H9 (cell line): Measurements from ENCODE around the gene ASIC4. TPM values are rescaled to one million over a fixed set of nuclear protein-coding genes. Genes with fewer than 3 reads are reported as not detected.

Source experiments
- DNase-seq: peaks from one replicate; pipeline ENCODE4 v3.0.0-alpha.2; 2017
- H2AFZ ChIP-seq: one replicate; pipeline ENCODE4 v1.6.1; 2013; ENCODE audit warnings: mild to moderate bottlenecking, low read length, control low read depth, moderate library complexity
- H2AK5ac ChIP-seq: 2 replicates; pipeline ENCODE4 v1.6.1; 2013; ENCODE audit warnings: low read length, control low read depth, mixed read lengths; ENCODE audit not compliant: insufficient read length
- H2BK120ac ChIP-seq: one replicate; pipeline ENCODE4 v1.6.1; 2013; ENCODE audit warnings: low read depth, mild to moderate bottlenecking, low read length, control low read depth, inconsistent platforms; ENCODE audit not compliant: poor library complexity, severe bottlenecking
- H2BK12ac ChIP-seq: 2 replicates; pipeline ENCODE4 v1.6.1; 2013; ENCODE audit warnings: low read length, control low read depth, mixed read lengths, low read depth; ENCODE audit not compliant: insufficient read length
- H2BK15ac ChIP-seq: 2 replicates; pipeline ENCODE4 v1.6.1; 2013; ENCODE audit warnings: low read depth, low read length, control low read depth
- H2BK20ac ChIP-seq: one replicate; pipeline ENCODE4 v1.6.1; 2013; ENCODE audit warnings: low read depth, mild to moderate bottlenecking, low read length, control low read depth, inconsistent platforms; ENCODE audit not compliant: poor library complexity, severe bottlenecking
- H2BK5ac ChIP-seq: 2 replicates; pipeline ENCODE4 v1.6.1; 2013; ENCODE audit warnings: low read length, control low read depth, mixed read lengths; ENCODE audit not compliant: insufficient read length
- H3K14ac ChIP-seq: 2 replicates; pipeline ENCODE4 v1.6.1; 2013; ENCODE audit warnings: low read length, control low read depth; ENCODE audit not compliant: insufficient read depth
- H3K18ac ChIP-seq: 2 replicates; pipeline ENCODE4 v1.6.1; 2013; ENCODE audit warnings: low read depth, mild to moderate bottlenecking, mixed read lengths, low read length, control low read depth; ENCODE audit not compliant: insufficient read length
- H3K23ac ChIP-seq: 2 replicates; pipeline ENCODE4 v1.6.1; 2013; ENCODE audit warnings: low read length, control low read depth, mixed read lengths, low read depth; ENCODE audit not compliant: insufficient read length
- H3K23me2 ChIP-seq: 2 replicates; pipeline ENCODE4 v1.6.1; 2013; ENCODE audit warnings: low read depth, mild to moderate bottlenecking, mixed read lengths, low read length, control low read depth; ENCODE audit not compliant: insufficient read length, poor library complexity, severe bottlenecking
- H3K27ac ChIP-seq: 2 replicates; pipeline ENCODE4 v1.5.1; 2013; ENCODE audit warnings: low read length, control low read depth, mixed read lengths, low read depth; ENCODE audit not compliant: insufficient read length
- H3K27me3 ChIP-seq: 2 replicates; pipeline ENCODE4 v1.6.1; 2013; ENCODE audit warnings: low read length, control low read depth, inconsistent platforms; ENCODE audit not compliant: insufficient read depth
- H3K4ac ChIP-seq: 2 replicates; pipeline ENCODE4 v1.6.1; 2013; ENCODE audit warnings: low read depth, mild to moderate bottlenecking, control low read depth, inconsistent platforms, low read length, moderate library complexity
- H3K4me1 ChIP-seq: 2 replicates; pipeline ENCODE4 v1.6.1; 2013; ENCODE audit warnings: low read length, control low read depth, inconsistent platforms; ENCODE audit not compliant: insufficient read depth
- H3K4me2 ChIP-seq: 2 replicates; pipeline ENCODE4 v1.6.1; 2013; ENCODE audit warnings: low read length, control low read depth, mixed read lengths; ENCODE audit not compliant: insufficient read length, insufficient read depth
- H3K56ac ChIP-seq: 2 replicates; pipeline ENCODE4 v1.6.1; 2013; ENCODE audit warnings: low read depth, mild to moderate bottlenecking, mixed read lengths, low read length, control low read depth; ENCODE audit not compliant: insufficient read length
- H3K79me1 ChIP-seq: 2 replicates; pipeline ENCODE4 v1.6.1; 2013; ENCODE audit warnings: low read depth, mild to moderate bottlenecking, moderate library complexity, low read length, control low read depth, inconsistent platforms; ENCODE audit not compliant: insufficient read depth, poor library complexity, severe bottlenecking
- H3K79me2 ChIP-seq: 2 replicates; pipeline ENCODE4 v1.6.1; 2013; ENCODE audit warnings: low read length, control low read depth, inconsistent platforms; ENCODE audit not compliant: insufficient read depth
- H3K9ac ChIP-seq: 2 replicates; pipeline ENCODE4 v1.6.1; 2013; ENCODE audit warnings: low read length, control low read depth, mixed read lengths; ENCODE audit not compliant: insufficient read length; ENCODE audit errors: extremely low read depth
- H3K9me3 ChIP-seq: one replicate; pipeline ENCODE4 v1.6.1; 2013; ENCODE audit warnings: low read depth, low read length, inconsistent platforms; ENCODE audit not compliant: control insufficient read depth
- H3T11ph ChIP-seq: one replicate; pipeline ENCODE4 v1.6.1; 2013; ENCODE audit warnings: mild to moderate bottlenecking, low read length, control low read depth, inconsistent platforms
- H4K20me1 ChIP-seq: one replicate; pipeline ENCODE4 v1.6.1; 2013; ENCODE audit not compliant: control insufficient read depth, insufficient read length, insufficient read depth
- H4K5ac ChIP-seq: 2 replicates; pipeline ENCODE4 v1.6.1; 2013; ENCODE audit warnings: low read depth, mild to moderate bottlenecking, mixed read lengths, low read length, control low read depth; ENCODE audit not compliant: insufficient read length
- H4K8ac ChIP-seq: replicated peaks from 2 replicates; pipeline ENCODE4 v1.6.1; 2013; ENCODE audit warnings: low read length, control low read depth, mixed read lengths, low read depth; ENCODE audit not compliant: insufficient read length
- H4K91ac ChIP-seq: 2 replicates; pipeline ENCODE4 v1.6.1; 2013; ENCODE audit warnings: low read depth, mild to moderate bottlenecking, moderate library complexity, mixed read lengths, low read length, control low read depth; ENCODE audit not compliant: insufficient read length
- H3K27ac Mint-ChIP-seq, 3 experiments: 2 replicates in 2 of 3; 3 replicates in 1 of 3; pipeline ENCODE4 v1.8.0; 2020 to 2021; ENCODE audit warnings: mixed read lengths in 3 of 3, mild to moderate bottlenecking in 1 of 3, moderate library complexity in 1 of 3
- H3K27me3 Mint-ChIP-seq: 2 replicates; pipeline ENCODE4 v1.8.0; 2021; ENCODE audit warnings: low read depth, mild to moderate bottlenecking, moderate library complexity, mixed read lengths
- H3K36me3 Mint-ChIP-seq, 3 experiments: 2 replicates in 2 of 3; 3 replicates in 1 of 3; pipeline ENCODE4 v1.8.0; 2020 to 2021; ENCODE audit warnings: low read depth in 3 of 3, mixed read lengths in 3 of 3; ENCODE audit not compliant: insufficient read depth in 1 of 3
- H3K4me1 Mint-ChIP-seq, 2 experiments: 2 replicates each; pipeline ENCODE4 v1.8.0; 2020; ENCODE audit warnings: mixed read lengths in 2 of 2
- H3K4me3 Mint-ChIP-seq, 2 experiments: 2 replicates in 1 of 2; 3 replicates in 1 of 2; pipeline ENCODE4 v1.8.0; 2020 to 2021; ENCODE audit warnings: mild to moderate bottlenecking in 2 of 2, mixed read lengths in 2 of 2, moderate library complexity in 1 of 2
- H3K9me3 Mint-ChIP-seq, 2 experiments: 2 replicates in 1 of 2; 3 replicates in 1 of 2; pipeline ENCODE4 v1.8.0; 2020; ENCODE audit warnings: mild to moderate bottlenecking in 2 of 2, mixed read lengths in 2 of 2, moderate library complexity in 1 of 2
- WGBS: extraction: QIAGEN DNeasy Blood & Tissue Kit; methylation state at CpG from one replicate; pipeline ENCODE4 v1.1.7; 2013; ENCODE audit warnings: missing lambda C conversion rate, low lambda C conversion rate, mixed read lengths; ENCODE audit not compliant: insufficient read length; ENCODE audit errors: extremely low coverage; 5-methylcytosine and 5-hydroxymethylcytosine counted together
- total RNA-seq: library from RNA; stranded (reverse); gene quantifications from 2 replicates; pipeline ENCODE4 v1.2.1, GENCODE V29; 2021
- TF ChIP-seq, protein P1 (sequence below): fragments of 200-600 bp; sonication (generic); conservative IDR thresholded peaks from 3 replicates; pipeline ENCODE4 v1.8.0; 2021; ENCODE audit warnings: antibody characterized with exemption, mild to moderate bottlenecking

The ASIC4 gene
- total RNA-seq, 1 experiment from 2014 or later = 0.37 TPM

DNA sequence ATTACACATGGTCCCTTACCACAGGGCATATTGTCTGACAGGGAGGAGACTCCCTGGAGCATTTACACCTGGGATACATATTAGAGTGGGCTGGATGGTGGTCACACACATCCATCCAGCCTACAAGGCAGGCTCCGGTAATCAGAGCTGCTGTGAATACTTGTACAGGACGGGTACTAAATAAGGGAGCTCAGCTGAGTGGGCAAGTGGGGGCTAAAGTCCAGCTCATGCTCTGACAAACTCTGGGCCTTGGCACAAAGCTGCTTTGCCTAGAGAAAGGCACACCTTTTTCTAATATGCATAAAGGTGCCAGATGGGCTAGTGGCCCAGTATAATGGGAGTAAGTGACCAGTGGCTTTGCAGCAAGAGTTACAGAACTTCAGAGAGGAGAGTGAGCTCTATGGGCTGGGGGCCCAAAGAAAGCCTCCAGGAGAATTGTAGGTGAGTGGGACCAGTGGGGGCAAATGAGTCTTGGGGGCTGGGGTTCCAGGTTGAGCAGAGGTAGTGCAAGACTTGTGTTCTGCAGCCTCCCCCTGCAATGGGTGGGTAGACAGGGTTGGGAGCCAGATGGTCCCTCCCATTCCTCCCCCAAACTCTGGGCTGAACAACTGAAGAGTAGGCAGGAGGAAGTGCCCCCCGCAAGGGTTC is 31.1 kb downstream of the ASIC4 start:
- H4K20me1 ChIP-seq = no peaks in the 10 kb centered on the region
- H2BK12ac ChIP-seq = no peak overlapping the region
- H3K4me1 ChIP-seq = peaks cover 5% of the 10 kb centered on the region; the same call in 1 of the 2 replicates
- H4K8ac ChIP-seq = no peak overlapping the region
- H3K4me2 ChIP-seq = no peak overlapping the region
- H3K23ac ChIP-seq = no peak overlapping the region
- no peak overlapping the region for H3K4ac ChIP-seq
- Mint-ChIP-seq H3K27ac (peak overlapping the region in 1 of 3 experiments; percentile 16; a peak in 1 of 7 replicates), H3K27me3 (peaks cover 39% of the 10 kb centered on the region), H3K9me3 (peaks cover 0 to 4% of the 10 kb centered on the region in 2 experiments; a peak in 1 of 5 replicates), H3K4me1 (peaks cover 18% of the 10 kb centered on the region in 2 experiments), H3K36me3 (peaks cover 20 to 36% (median 33%) of the 10 kb centered on the region in 3 experiments), H3K4me3 (peak overlapping the region; percentile 87 to 92; a peak in 3 of 5 replicates)
- H3K79me2 ChIP-seq = no peaks in the 10 kb centered on the region
- no peak overlapping the region for H2BK5ac ChIP-seq
- peaks cover 16% of the 10 kb centered on the region for H3K23me2 ChIP-seq
- no peak overlapping the region for H3K18ac ChIP-seq
- peak overlapping the region; percentile 25 for H3K9ac ChIP-seq
- H3K27ac ChIP-seq = no peak overlapping the region
- no peak overlapping the region for H2BK120ac ChIP-seq
- H2AFZ ChIP-seq = no peak overlapping the region
- TF ChIP-seq, protein P1, sequence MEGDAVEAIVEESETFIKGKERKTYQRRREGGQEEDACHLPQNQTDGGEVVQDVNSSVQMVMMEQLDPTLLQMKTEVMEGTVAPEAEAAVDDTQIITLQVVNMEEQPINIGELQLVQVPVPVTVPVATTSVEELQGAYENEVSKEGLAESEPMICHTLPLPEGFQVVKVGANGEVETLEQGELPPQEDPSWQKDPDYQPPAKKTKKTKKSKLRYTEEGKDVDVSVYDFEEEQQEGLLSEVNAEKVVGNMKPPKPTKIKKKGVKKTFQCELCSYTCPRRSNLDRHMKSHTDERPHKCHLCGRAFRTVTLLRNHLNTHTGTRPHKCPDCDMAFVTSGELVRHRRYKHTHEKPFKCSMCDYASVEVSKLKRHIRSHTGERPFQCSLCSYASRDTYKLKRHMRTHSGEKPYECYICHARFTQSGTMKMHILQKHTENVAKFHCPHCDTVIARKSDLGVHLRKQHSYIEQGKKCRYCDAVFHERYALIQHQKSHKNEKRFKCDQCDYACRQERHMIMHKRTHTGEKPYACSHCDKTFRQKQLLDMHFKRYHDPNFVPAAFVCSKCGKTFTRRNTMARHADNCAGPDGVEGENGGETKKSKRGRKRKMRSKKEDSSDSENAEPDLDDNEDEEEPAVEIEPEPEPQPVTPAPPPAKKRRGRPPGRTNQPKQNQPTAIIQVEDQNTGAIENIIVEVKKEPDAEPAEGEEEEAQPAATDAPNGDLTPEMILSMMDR = no peak
- no peaks in the 10 kb centered on the region; the same call in 1 of the 2 replicates for H3K27me3 ChIP-seq
- no peaks in the 10 kb centered on the region for H3K79me1 ChIP-seq
- H3K14ac ChIP-seq = no peak overlapping the region
- H3T11ph ChIP-seq = no peak overlapping the region
- no peak overlapping the region for H2AK5ac ChIP-seq
- no peak overlapping the region for H3K56ac ChIP-seq
- no CpG with 5 or more reads among the region's 3 CpGs for WGBS
- no peak for DNase-seq
- H4K5ac ChIP-seq = no peak overlapping the region
- H3K9me3 ChIP-seq = no peaks in the 10 kb centered on the region
- H2BK20ac ChIP-seq = no peak overlapping the region
- no peak overlapping the region for H4K91ac ChIP-seq
- no peak overlapping the region for H2BK15ac ChIP-seq
